Measurements from ENCODE around the gene KRTAP10-2.

GRCh38 chr21:44512496-44513388, 38.6 kb downstream of the KRTAP10-2 start:
- TF ChIP-seq EZH2phosphoT487 (IDR thresholded peaks at IDR 0.05; ENCODE audit: insufficient read depth, low read depth) (no peak), EZH2 (IDR thresholded peaks at IDR 0.05; ENCODE audit: insufficient read depth, poor library complexity, severe bottlenecking) (no peak)

All from GM23248 (cell line).